Nephron progenitor cell (in vitro differentiated cells): ENCODE measurements around the gene FNDC3B.

Experiments used
- DNase-seq: peaks from one replicate; pipeline ENCODE4 v3.0.0; 2021
- H3K27ac Mint-ChIP-seq: 2 replicates; pipeline ENCODE4 v1.8.0; 2021; ENCODE audit warnings: mild to moderate bottlenecking, moderate library complexity, mixed read lengths
- H3K27me3 Mint-ChIP-seq: 2 replicates; pipeline ENCODE4 v1.8.0; 2021; ENCODE audit warnings: mild to moderate bottlenecking, low read depth, mixed read lengths; ENCODE audit not compliant: poor library complexity
- H3K36me3 Mint-ChIP-seq: 2 replicates; pipeline ENCODE4 v1.8.0; 2021; ENCODE audit warnings: low read depth, mixed read lengths
- H3K4me1 Mint-ChIP-seq: 2 replicates; pipeline ENCODE4 v1.8.0; 2021; ENCODE audit warnings: mixed read lengths
- H3K4me3 Mint-ChIP-seq: 2 replicates; pipeline ENCODE4 v1.8.0; 2021; ENCODE audit warnings: mild to moderate bottlenecking, moderate library complexity, mixed read lengths
- H3K9me3 Mint-ChIP-seq: 2 replicates; pipeline ENCODE4 v1.8.0; 2021; ENCODE audit warnings: mild to moderate bottlenecking, moderate library complexity, mixed read lengths
- CTCF ChIP-seq: fragments of 200-600 bp; sonication (generic); IDR thresholded peaks from 2 replicates; pipeline ENCODE4 v1.5.0; 2021; ENCODE audit warnings: antibody characterized with exemption

The FNDC3B gene

GRCh38 chr3:172156586-172156955, 117.2 kb downstream of the FNDC3B start:
- Mint-ChIP-seq H3K27ac (peak overlapping the region; percentile 39), H3K27me3 (peaks cover 3% of the 10 kb centered on the region), H3K4me3 (peak overlapping the region; percentile 56), H3K4me1 (peaks cover 74% of the 10 kb centered on the region), H3K36me3 (peaks cover 9% of the 10 kb centered on the region), H3K9me3 (no peaks in the 10 kb centered on the region)
- TF ChIP-seq CTCF = no peak
- DNase-seq = no peak

- Mint-ChIP-seq H3K4me1 (peaks cover 63% of the 10 kb centered on the region), H3K27me3 (peaks cover 3% of the 10 kb centered on the region)
Measured at GRCh38 chr3:172157564-172158258, 118.3 kb downstream of the FNDC3B start.

GRCh38 chr3:172158741-172159140, 119.4 kb downstream of the FNDC3B start:
- TF ChIP-seq CTCF = no peak
- Mint-ChIP-seq H3K9me3 (no peaks in the 10 kb centered on the region), H3K27ac (no peak overlapping the region), H3K4me1 (peaks cover 53% of the 10 kb centered on the region), H3K4me3 (no peak overlapping the region), H3K36me3 (peaks cover 18% of the 10 kb centered on the region), H3K27me3 (peaks cover 3% of the 10 kb centered on the region)
- DNase-seq = no peak

More at GRCh38 chr3:172157564-172158258, 118.3 kb downstream of the FNDC3B start:
- Mint-ChIP-seq H3K27ac (no peak overlapping the region), H3K4me3 (no peak overlapping the region), H3K36me3 (peaks cover 13% of the 10 kb centered on the region), H3K9me3 (no peaks in the 10 kb centered on the region)
- no peak for TF ChIP-seq CTCF
- DNase-seq = no peak

- TF ChIP-seq CTCF = no peak
- DNase-seq = no peak
- H3K27me3 Mint-ChIP-seq = peaks cover 3% of the 10 kb centered on the region
- peaks cover 46% of the 10 kb centered on the region for H3K4me1 Mint-ChIP-seq
- no peaks in the 10 kb centered on the region for H3K9me3 Mint-ChIP-seq
- H3K4me3 Mint-ChIP-seq = no peak overlapping the region
- peak overlapping the region; percentile 94 for H3K27ac Mint-ChIP-seq
- peaks cover 21% of the 10 kb centered on the region for H3K36me3 Mint-ChIP-seq
Measured at GRCh38 chr3:172159376-172159775, 120.0 kb downstream of the FNDC3B start.

GRCh38 chr3:172159962-172160538, 120.7 kb downstream of the FNDC3B start:
- Mint-ChIP-seq H3K36me3 (peaks cover 28% of the 10 kb centered on the region), H3K27me3 (no peaks in the 10 kb centered on the region), H3K4me1 (peaks cover 40% of the 10 kb centered on the region), H3K9me3 (no peaks in the 10 kb centered on the region), H3K27ac (peak overlapping the region; percentile 94), H3K4me3 (no peak overlapping the region)
- no peak for DNase-seq
- no peak for TF ChIP-seq CTCF
